Activated CD4-positive, alpha-beta memory T cell treated with anti-CD3 and anti-CD28 coated beads, Interleukin-2, amount 10 ng/mL, durations not matched to agents 7 days and 5 days (primary cell): ENCODE results near the gene RERG. TPM values are rescaled to one million over a fixed set of nuclear protein-coding genes. Genes with fewer than 3 reads are reported as not detected.
"Not testable (repeated sequence)": the region's sequence is repeated elsewhere in the genome, so short reads cannot be mapped to it uniquely, and the experiment has no call there.

Source experiments
- CTCF ChIA-PET: fragments of 350-600 bp; sonication (Branson Sonifier 250); formaldehyde crosslinking; loops from one replicate; lab custom pipeline; 2021; ENCODE audit warnings: antibody characterized with exemption, inconsistent platforms; lab: Charles Lee
- POLR2A ChIA-PET: fragments of 350-600 bp; sonication (Branson Sonifier 250); formaldehyde crosslinking; loops from one replicate; lab custom pipeline; 2021; ENCODE audit warnings: antibody characterized with exemption; lab: Charles Lee
- DNase-seq: peaks from one replicate; pipeline ENCODE4 v3.0.0-alpha.2; 2020
- H3K27ac Mint-ChIP-seq: one replicate; pipeline ENCODE4 v1.8.0; 2021; ENCODE audit warnings: mild to moderate bottlenecking, mixed read lengths
- H3K27me3 Mint-ChIP-seq: one replicate; pipeline ENCODE4 v1.8.0; 2021; ENCODE audit warnings: mixed read lengths
- H3K36me3 Mint-ChIP-seq: one replicate; pipeline ENCODE4 v1.8.0; 2021; ENCODE audit warnings: low read depth, mixed read lengths
- H3K4me1 Mint-ChIP-seq: one replicate; pipeline ENCODE4 v1.8.0; 2021; ENCODE audit warnings: mixed read lengths
- H3K4me3 Mint-ChIP-seq: one replicate; pipeline ENCODE4 v1.8.0; 2021; ENCODE audit warnings: mild to moderate bottlenecking, mixed read lengths
- H3K9me3 Mint-ChIP-seq: one replicate; pipeline ENCODE4 v1.8.0; 2021; ENCODE audit warnings: mixed read lengths
- total RNA-seq, 2 experiments: library from RNA; stranded (reverse); gene quantifications; one replicate each; pipeline ENCODE4 v1.2.3, GENCODE V29; 2021

The RERG gene
- total RNA-seq, 2 experiments from 2014 or later = not detected

DNA sequence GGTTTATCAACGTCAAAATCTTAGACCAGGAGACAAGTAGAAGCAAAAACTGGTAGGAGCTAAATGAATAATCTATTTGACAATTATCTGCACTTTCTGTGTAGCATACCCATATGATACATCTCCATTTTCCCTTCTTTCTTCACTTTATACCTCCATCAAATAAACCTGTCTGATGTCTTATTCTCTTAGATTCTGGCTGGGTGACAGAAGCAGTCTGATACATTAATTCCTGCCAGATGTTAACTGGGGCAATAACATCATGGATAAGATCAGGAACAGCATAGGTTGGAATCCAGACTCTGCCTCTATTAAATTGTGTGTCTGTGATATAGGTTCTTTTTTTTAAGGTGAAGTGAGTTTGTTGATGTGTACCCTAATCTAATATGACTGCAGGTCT lies 11.7 kb upstream of the RERG start:
- Mint-ChIP-seq H3K4me1 (no peaks in the 10 kb centered on the region), H3K4me3 (no peak overlapping the region), H3K27me3 (peaks cover 20% of the 10 kb centered on the region), H3K27ac (no peak overlapping the region), H3K36me3 (no peaks in the 10 kb centered on the region), H3K9me3 (no peaks in the 10 kb centered on the region)
- ChIA-PET CTCF (interaction anchor here (5.9 kb wide), 1 partner anchor 12 kb away, joined by 54 read pairs; the partner anchor contains the start of gene RERG), POLR2A (no interaction called here)
- no peak for DNase-seq

DNA sequence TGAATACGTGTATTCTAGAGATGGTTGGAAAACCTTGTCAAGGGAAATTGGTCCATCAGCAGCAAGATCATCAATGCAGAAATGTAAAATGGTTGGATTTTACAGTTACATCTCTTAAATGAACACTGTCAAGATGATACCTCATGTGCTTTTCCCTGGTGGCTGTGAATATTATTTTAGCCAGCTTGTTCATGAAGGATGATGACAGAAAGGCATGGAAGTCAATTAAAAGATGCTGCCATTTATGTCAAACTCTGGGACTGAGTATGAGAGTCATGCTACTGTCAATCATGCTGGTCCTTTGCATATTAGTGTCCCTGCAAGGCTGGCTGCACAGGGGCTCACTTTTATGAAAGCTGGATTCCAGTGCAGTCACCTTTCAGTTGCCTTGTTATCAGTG lies 10.3 kb upstream of the RERG start:
- Mint-ChIP-seq H3K27ac (no peak overlapping the region), H3K27me3 (peaks cover 18% of the 10 kb centered on the region), H3K36me3 (no peaks in the 10 kb centered on the region), H3K9me3 (no peaks in the 10 kb centered on the region), H3K4me1 (no peaks in the 10 kb centered on the region), H3K4me3 (no peak overlapping the region)
- POLR2A ChIA-PET = no interaction called here
- CTCF ChIA-PET = interaction anchor here (0.9 to 5.9 kb wide), 4 partner anchors 11 to 353 kb away, joined by 3 to 54 read pairs (median 4); partner anchors contain the start of gene RERG
- DNase-seq = no peak

DNA sequence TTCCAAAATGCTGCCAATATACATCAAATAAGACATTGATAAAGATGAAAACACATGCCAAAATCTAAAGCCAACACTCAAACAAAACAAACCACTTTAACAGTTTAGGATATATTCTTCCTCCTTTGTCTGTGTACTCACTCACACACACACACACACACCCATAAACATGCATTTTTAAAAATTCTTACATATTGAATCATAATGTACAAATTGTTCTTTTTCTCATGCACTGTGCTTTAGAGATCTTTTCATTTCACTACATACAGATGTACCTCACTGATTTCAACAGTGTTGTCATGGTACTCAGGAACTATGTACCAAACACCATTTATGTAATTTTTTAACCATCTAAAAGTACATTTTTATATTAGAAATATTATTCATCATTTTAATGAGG lies 9.5 kb upstream of the RERG start:
- Mint-ChIP-seq H3K4me3 (no peak overlapping the region), H3K4me1 (peaks cover 2% of the 10 kb centered on the region), H3K27ac (no peak overlapping the region), H3K36me3 (no peaks in the 10 kb centered on the region), H3K9me3 (no peaks in the 10 kb centered on the region), H3K27me3 (peaks cover 20% of the 10 kb centered on the region)
- ChIA-PET CTCF (interaction anchor here (0.9 to 5.9 kb wide), 3 partner anchors 10 to 40 kb away, joined by 3 to 54 read pairs (median 4); partner anchors contain the start of gene RERG), POLR2A (no interaction called here)
- no peak for DNase-seq

DNA sequence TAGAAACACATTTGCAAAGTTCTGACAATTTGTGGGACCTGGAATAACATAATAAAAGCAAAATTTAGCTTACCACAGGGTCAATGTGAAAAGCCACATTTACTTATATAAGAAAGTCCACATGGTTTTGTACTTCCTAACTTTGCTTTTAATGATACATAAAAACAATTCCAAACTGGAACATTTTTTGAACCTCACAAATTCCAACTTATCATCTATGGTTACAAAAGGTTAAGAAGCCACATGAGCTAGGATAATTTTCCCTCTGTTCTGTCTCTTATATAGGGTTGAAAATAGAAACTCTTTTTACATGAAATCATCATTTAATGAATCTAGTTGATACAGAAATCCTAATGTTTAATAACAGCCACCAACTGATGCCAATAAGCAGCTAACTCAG lies 8.9 kb upstream of the RERG start:
- Mint-ChIP-seq H3K27ac (no peak overlapping the region), H3K9me3 (no peaks in the 10 kb centered on the region), H3K4me3 (no peak overlapping the region), H3K4me1 (peaks cover 2% of the 10 kb centered on the region), H3K27me3 (peaks cover 24% of the 10 kb centered on the region), H3K36me3 (no peaks in the 10 kb centered on the region)
- ChIA-PET CTCF (interaction anchor here (0.9 to 5.9 kb wide), 3 partner anchors 9 to 39 kb away, joined by 3 to 54 read pairs (median 4); partner anchors contain the start of gene RERG), POLR2A (no interaction called here)
- DNase-seq = no peak

DNA sequence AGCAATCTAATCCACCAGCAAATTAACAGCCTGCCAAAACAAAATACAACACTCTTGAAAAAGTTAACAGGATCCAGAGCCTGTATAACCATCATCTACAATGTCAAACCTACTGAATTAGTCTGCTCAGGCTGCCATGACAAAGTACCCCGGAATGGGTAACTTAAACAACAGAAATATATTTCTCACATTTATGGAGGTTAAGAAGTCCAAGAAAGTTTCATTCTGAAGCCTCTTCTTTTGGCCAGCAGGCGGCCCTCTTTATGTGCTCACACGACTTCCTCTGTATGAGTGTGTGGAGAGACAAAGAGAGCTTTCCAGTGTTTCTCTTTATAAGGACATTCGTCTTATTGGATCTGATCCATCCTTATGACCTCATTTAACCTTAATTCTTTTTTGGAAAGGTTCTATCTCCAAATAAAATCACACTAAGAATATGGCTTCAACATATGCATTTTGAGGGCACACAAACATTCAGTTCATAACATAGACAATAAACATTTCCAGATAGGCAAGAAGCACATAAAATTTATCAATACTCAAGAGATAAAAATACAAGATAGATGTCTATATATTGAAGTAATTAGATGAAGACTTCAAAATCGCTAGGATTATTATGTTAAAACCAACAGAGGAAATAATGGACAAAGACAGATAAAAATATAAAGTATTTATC lies 5.9 kb upstream of the RERG start:
- ChIA-PET CTCF (interaction anchor here (1.1 to 1.3 kb wide), 3 partner anchors 13 to 358 kb away, joined by 3 to 4 read pairs (median 4); no protein-coding TSS in a partner anchor), POLR2A (no interaction called here)
- Mint-ChIP-seq H3K4me1 (peaks cover 2% of the 10 kb centered on the region), H3K36me3 (no peaks in the 10 kb centered on the region), H3K9me3 (no peaks in the 10 kb centered on the region), H3K27ac (no peak overlapping the region), H3K4me3 (no peak overlapping the region), H3K27me3 (peaks cover 28% of the 10 kb centered on the region)
- peak; percentile 32 for DNase-seq

DNA sequence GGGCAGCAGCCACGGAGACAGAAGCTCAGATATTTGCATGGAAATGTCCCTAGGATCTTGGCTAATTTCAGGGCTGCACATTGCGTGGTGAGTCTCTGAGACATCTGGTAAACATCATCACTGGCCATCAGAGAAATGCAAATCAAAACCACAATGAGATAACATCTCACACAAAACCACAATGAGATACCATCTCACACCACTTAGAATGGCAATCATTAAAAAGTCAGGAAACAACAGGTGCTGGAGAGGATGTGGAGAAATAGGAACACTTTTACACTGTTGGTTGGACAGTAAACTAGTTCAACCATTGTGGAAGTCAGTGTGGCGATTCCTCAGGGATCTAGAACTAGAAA lies 4.6 kb upstream of the RERG start:
- H3K4me3 Mint-ChIP-seq, H3K4me1 Mint-ChIP-seq, CTCF ChIA-PET, H3K27ac Mint-ChIP-seq, H3K9me3 Mint-ChIP-seq, POLR2A ChIA-PET, H3K36me3 Mint-ChIP-seq, DNase-seq: not testable (repeated sequence)
- H3K27me3 Mint-ChIP-seq = peaks cover 30% of the 10 kb centered on the region

DNA sequence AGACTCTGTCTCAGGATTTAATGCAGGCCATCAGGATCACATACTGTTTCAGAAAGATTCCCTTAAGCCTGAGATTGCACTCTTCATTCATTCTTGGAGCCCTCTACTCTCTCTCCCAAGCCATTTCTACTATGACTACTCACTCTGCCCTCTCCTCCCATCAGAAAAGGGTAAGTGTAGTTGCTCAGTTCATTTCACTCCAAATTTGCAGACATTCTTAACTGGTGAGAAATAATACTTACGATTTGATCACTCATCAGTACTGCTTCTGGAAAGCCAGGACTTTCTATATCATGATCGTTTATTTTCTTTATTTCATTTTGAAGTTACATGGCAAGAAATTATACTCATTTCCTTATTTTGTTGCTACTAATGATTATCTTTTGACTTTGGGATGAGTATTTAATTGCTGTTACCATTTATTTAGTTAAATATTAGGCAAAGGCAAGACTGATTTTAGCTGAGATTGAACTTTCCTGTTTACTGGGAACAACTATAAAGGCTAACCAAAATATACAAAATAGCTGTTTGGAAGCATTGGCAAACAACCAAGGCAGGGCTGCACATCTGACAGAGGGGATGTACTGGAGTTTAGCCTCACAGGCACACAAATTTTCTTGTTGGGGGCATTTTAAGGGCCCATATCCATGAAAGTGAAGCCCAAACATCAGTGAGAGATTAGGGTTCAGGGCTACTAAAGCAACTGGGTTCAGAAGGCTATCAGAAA lies 4.1 kb upstream of the RERG start:
- ChIA-PET POLR2A (no interaction called here), CTCF (no interaction called here)
- peaks cover 32% of the 10 kb centered on the region for H3K27me3 Mint-ChIP-seq
- H3K36me3 Mint-ChIP-seq = no peaks in the 10 kb centered on the region
- no peaks in the 10 kb centered on the region for H3K9me3 Mint-ChIP-seq
- DNase-seq = no peak
- no peak overlapping the region for H3K27ac Mint-ChIP-seq
- H3K4me3 Mint-ChIP-seq = no peak overlapping the region
- H3K4me1 Mint-ChIP-seq = peaks cover 5% of the 10 kb centered on the region

DNA sequence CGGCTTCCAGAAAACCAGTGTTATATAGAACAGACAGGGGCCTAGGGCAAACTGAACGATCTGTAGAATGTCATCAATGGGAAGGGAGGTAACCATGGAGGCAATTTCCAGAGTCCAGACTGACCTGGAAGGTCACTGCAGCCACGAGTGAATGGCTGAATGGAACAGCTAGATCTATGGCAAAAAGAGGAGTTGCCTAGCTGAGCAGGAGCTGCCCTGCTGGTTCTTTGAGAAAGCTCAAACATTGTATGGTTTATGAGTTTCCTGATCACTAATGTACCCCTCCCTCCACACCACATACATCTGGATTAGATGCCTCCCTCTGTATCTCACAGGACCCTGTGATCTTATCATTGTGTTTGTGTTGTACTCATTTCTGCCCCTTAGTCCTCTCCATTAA lies 1.0 kb upstream of the RERG start:
- H3K36me3 Mint-ChIP-seq = no peaks in the 10 kb centered on the region
- no peak overlapping the region for H3K4me3 Mint-ChIP-seq
- ChIA-PET POLR2A (interaction anchor here (0.9 kb wide), 1 partner anchor 8 kb away, joined by 4 read pairs; no protein-coding TSS in a partner anchor), CTCF (interaction anchor here (0.6 to 4.5 kb wide), 18 partner anchors 10 to 498 kb away, joined by 3 to 54 read pairs (median 6); no protein-coding TSS in a partner anchor)
- no peaks in the 10 kb centered on the region for H3K9me3 Mint-ChIP-seq
- DNase-seq = no peak
- H3K4me1 Mint-ChIP-seq = peaks cover 5% of the 10 kb centered on the region
- H3K27ac Mint-ChIP-seq = no peak overlapping the region
- H3K27me3 Mint-ChIP-seq = peaks cover 37% of the 10 kb centered on the region

DNA sequence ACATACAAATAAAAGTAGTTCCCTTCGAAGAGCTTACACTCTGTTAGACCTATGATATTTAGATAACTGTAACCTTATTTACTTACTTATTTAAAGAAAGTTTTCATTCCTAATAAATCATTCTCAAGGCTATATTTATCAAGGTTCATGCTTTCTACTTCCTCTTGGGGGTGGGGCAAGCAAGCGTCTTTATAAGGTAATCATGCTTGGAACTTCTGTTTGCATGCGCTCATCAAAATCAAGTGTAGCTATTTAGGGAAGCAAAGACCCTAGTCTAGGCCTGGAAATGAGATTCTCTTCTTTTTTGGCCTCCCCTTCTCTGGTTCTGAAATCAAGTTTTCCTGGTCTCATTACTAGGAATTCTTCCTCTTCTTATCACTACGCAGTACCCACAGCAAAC lies 766 bp downstream of the RERG start:
- ChIA-PET CTCF (interaction anchor here (1.0 to 4.5 kb wide), 18 partner anchors 8 to 658 kb away, joined by 3 to 54 read pairs (median 6); a partner anchor contains a TSS), POLR2A (no interaction called here)
- Mint-ChIP-seq H3K36me3 (no peaks in the 10 kb centered on the region), H3K4me1 (peaks cover 3% of the 10 kb centered on the region), H3K27me3 (peaks cover 36% of the 10 kb centered on the region), H3K4me3 (no peak overlapping the region), H3K9me3 (no peaks in the 10 kb centered on the region), H3K27ac (no peak overlapping the region)
- no peak for DNase-seq

DNA sequence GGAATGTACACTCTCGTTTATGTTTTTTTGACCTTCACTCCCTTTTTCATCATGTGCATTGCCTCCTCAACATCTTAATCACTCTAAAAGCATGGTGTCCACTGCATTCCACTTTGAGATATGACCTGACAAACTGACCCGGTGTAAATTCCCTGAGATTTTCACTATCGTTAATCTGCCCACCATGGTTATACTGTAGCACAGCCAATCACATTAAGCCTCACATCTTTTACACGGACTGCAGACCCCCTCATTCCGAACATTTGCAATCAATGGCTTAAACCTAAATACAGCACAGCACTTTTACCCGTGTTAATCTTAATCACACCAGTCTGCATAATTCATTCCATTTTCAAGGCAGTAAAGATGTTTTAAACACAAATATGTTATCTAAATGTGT lies 2.4 kb downstream of the RERG start:
- POLR2A ChIA-PET = no interaction called here
- Mint-ChIP-seq H3K36me3 (no peaks in the 10 kb centered on the region), H3K27me3 (peaks cover 34% of the 10 kb centered on the region), H3K4me1 (peaks cover 3% of the 10 kb centered on the region), H3K27ac (no peak overlapping the region), H3K4me3 (no peak overlapping the region), H3K9me3 (no peaks in the 10 kb centered on the region)
- DNase-seq = no peak
- CTCF ChIA-PET = interaction anchor here (1.1 to 4.5 kb wide), 5 partner anchors 8 to 495 kb away, joined by 3 to 54 read pairs (median 4); no protein-coding TSS in a partner anchor

DNA sequence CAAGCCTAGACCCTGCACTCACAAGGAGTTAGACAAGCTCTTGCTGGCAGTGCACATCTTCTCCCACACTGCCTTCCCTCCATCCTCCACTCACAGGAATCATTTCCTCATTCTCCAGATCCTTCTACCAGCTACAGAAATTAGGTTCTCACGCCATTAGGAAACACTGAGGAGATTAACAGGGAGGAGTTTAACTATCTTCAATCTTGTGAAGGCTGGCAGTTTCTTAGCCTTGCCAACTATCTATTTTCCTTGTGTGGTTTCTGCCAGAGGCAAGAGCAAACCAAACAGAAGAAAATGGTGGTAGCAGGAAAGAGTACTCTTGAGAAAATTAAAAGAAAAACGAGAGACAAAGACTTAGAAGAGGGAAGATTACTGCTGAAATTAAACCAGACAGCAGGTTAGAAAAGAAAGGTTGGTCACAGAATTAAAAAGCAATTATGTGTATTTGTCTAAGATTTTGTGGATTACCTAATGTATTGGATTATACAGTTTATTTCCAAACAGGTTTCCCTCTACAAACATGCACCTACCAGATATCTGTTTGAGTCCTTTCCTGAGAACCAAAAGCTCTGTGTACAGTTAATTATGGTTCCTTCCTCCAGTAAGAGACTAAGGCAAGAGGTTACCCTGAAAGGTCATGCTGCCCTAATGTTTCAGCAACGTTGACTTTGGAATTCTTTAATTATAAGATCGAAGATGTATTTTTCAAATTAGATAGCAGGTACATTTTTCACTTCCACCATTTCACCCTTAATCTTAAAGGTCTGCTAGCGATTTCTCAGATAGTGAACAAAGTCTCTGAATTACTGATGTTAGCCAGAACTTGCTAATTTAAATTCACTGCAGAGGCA lies 5.0 kb downstream of the RERG start:
- Mint-ChIP-seq H3K27me3 (peaks cover 28% of the 10 kb centered on the region), H3K4me1 (peaks cover 2% of the 10 kb centered on the region), H3K27ac (no peak overlapping the region), H3K36me3 (no peaks in the 10 kb centered on the region), H3K4me3 (no peak overlapping the region), H3K9me3 (no peaks in the 10 kb centered on the region)
- DNase-seq = no peak
- CTCF ChIA-PET = no interaction called here
- POLR2A ChIA-PET = no interaction called here

DNA sequence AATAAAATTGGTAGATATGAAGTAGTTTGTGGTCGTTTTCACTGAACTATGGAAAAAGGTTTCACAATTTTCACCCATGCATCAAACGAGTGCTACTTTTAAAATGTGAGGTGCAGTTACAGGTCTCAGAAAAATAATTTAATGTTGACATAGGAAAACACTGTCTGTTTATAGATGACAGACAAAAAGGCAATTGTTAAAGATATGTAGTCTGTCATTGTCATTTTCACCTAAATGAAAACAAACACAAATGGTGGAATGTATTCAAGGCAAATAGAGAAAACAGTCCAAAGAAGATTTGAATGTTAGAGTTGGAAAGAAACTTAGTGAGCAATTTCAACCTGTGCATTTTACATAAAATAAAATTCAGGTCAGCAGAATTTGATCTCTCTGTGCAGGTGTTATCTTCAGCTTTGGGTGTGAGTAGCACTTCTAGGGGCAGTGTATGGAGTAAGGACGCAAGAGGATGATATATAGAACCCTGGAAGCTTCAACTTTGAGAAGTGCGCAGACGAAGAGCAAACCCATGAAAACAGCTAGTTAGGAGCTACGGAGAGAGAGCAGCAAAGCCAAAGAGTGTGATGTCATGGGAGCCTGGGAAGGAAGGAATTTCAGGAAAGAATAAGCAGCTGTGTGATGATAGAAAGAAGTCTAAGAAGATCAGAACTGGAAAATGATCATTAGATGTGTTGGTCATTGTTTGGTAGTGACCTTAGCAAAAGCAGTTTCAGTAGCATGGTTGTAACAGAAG lies 6.2 kb downstream of the RERG start:
- Mint-ChIP-seq H3K9me3 (no peaks in the 10 kb centered on the region), H3K27me3 (peaks cover 24% of the 10 kb centered on the region), H3K36me3 (no peaks in the 10 kb centered on the region), H3K4me3 (no peak overlapping the region), H3K4me1 (no peaks in the 10 kb centered on the region), H3K27ac (no peak overlapping the region)
- no peak for DNase-seq
- ChIA-PET POLR2A (no interaction called here), CTCF (interaction anchor here (1.0 kb wide), 1 partner anchor 12 kb away, joined by 4 read pairs; no protein-coding TSS in a partner anchor)
